Measurements from ENCODE around the gene ZDHHC20. TPM values are rescaled to one million over a fixed set of nuclear protein-coding genes. Genes with fewer than 3 reads are reported as not detected.

The ZDHHC20 gene
- total RNA-seq, 4 donors from 2014 or later = 29.9 to 104 (median 76.9) TPM

DNA sequence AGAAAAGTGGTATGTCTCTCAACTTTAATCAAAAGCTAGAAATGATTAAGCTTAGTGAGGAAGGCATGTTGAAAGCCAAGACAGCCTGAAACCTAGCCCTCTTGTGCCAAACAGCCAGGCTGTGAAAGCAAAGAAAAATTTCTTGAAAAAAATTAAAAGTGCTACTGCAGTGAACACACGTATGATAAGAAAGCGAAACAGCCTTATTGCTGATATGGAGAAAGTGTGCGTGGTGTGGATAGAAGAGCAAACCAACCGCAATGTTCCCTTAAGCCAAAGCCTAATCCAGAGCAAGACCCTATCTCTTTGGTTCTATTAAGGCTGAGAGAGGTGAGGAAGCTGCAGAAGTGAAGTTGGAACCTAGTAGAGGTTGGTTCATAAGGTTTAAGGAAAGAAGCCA, 96.4 kb downstream of the ZDHHC20 start:
- TF ChIP-seq EP300 (IDR thresholded peaks at IDR 0.05; ENCODE audit: low read depth) (no peak), POLR2A (IDR thresholded peaks at IDR 0.05) (no peak), POLR2AphosphoS5 (IDR thresholded peaks at IDR 0.05) (no peak)
- TF ChIP-seq, protein P1, sequence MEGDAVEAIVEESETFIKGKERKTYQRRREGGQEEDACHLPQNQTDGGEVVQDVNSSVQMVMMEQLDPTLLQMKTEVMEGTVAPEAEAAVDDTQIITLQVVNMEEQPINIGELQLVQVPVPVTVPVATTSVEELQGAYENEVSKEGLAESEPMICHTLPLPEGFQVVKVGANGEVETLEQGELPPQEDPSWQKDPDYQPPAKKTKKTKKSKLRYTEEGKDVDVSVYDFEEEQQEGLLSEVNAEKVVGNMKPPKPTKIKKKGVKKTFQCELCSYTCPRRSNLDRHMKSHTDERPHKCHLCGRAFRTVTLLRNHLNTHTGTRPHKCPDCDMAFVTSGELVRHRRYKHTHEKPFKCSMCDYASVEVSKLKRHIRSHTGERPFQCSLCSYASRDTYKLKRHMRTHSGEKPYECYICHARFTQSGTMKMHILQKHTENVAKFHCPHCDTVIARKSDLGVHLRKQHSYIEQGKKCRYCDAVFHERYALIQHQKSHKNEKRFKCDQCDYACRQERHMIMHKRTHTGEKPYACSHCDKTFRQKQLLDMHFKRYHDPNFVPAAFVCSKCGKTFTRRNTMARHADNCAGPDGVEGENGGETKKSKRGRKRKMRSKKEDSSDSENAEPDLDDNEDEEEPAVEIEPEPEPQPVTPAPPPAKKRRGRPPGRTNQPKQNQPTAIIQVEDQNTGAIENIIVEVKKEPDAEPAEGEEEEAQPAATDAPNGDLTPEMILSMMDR (IDR thresholded peaks at IDR 0.05) = no peak
- Histone ChIP-seq H3K27me3 (no peaks in the 10 kb centered on the region), H3K4me3 (no peak overlapping the region), H3K36me3 (no peaks in the 10 kb centered on the region), H3K4me1 (no peaks in the 10 kb centered on the region), H3K27ac (no peak overlapping the region), H3K9me3 (no peaks in the 10 kb centered on the region)
- WGBS, 2 donors (ENCODE audit: low coverage in 1 of 2) = 80 to 95% methylated on average over 4 of the region's 4 CpGs
- intact Hi-C loops (cut with DNase I; ENCODE audit: low total_unique reads) = no loop called here
- no peak for DNase-seq
- in situ Hi-C loops (cut with MboI; ENCODE audit: low pct_ligation_motif_present in 1 of 4, low pct_unique_long_range_greater_than_20kb in 1 of 4, low sequenced_read_pairs in 3 of 4) = no loop called here

DNA sequence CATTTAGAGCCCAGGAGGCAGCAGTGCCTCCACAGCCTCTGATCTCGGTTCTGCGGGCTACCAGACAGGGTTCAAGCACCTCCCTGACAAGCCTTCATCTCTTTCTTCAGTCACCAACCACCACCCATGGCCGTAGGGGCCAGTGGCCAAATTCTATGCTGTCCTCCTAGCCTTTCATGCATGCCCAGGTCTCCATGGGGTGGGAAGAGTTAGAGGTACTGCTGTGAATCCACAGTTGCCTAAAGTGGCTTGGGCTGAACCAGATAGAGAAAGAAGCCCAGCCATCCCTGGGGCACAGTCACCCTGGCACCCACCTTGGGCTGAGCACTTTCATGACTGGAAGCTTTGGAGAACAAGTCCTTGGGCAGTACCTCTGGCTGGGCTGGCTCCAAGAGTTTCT, 97.4 kb downstream of the ZDHHC20 start:
- WGBS, 2 donors (ENCODE audit: low coverage in 1 of 2) = 85% methylated on average over 3 of the region's 3 CpGs; no CpG with 5 or more reads in 1 of the 2 donors
- no peaks in the 10 kb centered on the region for H3K36me3 ChIP-seq
- no peaks in the 10 kb centered on the region for H3K4me1 ChIP-seq
- no peaks in the 10 kb centered on the region for H3K27me3 ChIP-seq
- no peaks in the 10 kb centered on the region for H3K9me3 ChIP-seq
- intact Hi-C loops (cut with DNase I; ENCODE audit: low total_unique reads) = no loop called here
- H3K4me3 ChIP-seq = no peak overlapping the region
- no peak for DNase-seq
- TF ChIP-seq POLR2A (IDR thresholded peaks at IDR 0.05) (no peak), POLR2AphosphoS5 (IDR thresholded peaks at IDR 0.05) (no peak), EP300 (IDR thresholded peaks at IDR 0.05; ENCODE audit: low read depth) (no peak)
- TF ChIP-seq, protein P1 (IDR thresholded peaks at IDR 0.05) = no peak
- H3K27ac ChIP-seq = no peak overlapping the region
- in situ Hi-C loops (cut with MboI; ENCODE audit: low pct_ligation_motif_present in 1 of 4, low pct_unique_long_range_greater_than_20kb in 1 of 4, low sequenced_read_pairs in 3 of 4) = no loop called here

DNA sequence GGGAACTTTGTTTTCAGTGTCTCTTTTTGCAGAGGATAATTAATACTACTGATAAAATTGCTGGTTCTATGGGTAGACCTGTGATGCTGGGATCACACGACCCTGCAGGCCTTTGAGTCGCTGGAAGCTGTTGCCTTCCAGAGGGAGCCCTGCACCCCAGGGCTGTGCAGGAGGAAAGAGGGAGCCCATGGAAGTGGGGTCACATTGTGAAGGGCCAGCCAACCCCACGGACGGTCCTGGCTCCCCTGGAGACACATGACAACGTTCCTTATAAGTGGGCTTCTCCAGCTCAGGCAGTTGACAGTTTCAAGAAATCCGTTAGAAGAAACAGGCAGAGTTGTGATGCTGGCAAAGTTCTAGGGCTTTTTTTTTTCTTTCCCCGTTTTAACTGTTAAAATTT, 98.0 kb downstream of the ZDHHC20 start:
- no peak overlapping the region for H3K27ac ChIP-seq
- TF ChIP-seq POLR2A (IDR thresholded peaks at IDR 0.05) (no peak), EP300 (IDR thresholded peaks at IDR 0.05; ENCODE audit: low read depth) (no peak)
- TF ChIP-seq, protein P1 (IDR thresholded peaks at IDR 0.05) = no peak
- 67 to 88% methylated on average over 1 to 7 of the region's 7 CpGs for WGBS, 2 donors (ENCODE audit: low coverage in 1 of 2)
- no peaks in the 10 kb centered on the region for H3K9me3 ChIP-seq
- DNase-seq = no peak
- H3K27me3 ChIP-seq = no peaks in the 10 kb centered on the region
- no peaks in the 10 kb centered on the region for H3K4me1 ChIP-seq
- in situ Hi-C loops (cut with MboI; ENCODE audit: low pct_ligation_motif_present in 1 of 4, low pct_unique_long_range_greater_than_20kb in 1 of 4, low sequenced_read_pairs in 3 of 4) = no loop called here
- H3K36me3 ChIP-seq = no peaks in the 10 kb centered on the region
- intact Hi-C loops (cut with DNase I; ENCODE audit: low total_unique reads) = no loop called here
- H3K4me3 ChIP-seq = no peak overlapping the region

DNA sequence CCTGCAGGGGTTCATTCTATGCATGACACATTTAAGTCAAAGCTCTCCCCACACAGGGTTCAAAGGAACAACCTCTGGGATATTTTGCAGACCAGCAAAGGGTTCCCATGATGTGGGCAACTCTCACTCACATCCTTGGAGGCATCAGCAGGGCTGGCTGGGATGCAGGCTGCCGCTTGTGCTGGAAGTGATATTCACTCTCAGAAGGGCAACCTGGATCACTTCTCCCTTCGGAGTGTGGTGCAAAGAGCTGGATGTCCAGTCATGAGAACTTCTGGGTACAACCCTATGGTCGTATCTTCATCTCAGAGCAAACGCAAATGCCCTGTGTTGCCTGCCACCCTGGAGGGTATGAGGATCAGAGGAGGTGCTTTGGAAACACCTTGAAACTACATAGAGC, 98.6 kb downstream of the ZDHHC20 start:
- no peak overlapping the region for H3K4me3 ChIP-seq
- H3K27me3 ChIP-seq = no peaks in the 10 kb centered on the region
- H3K36me3 ChIP-seq = no peaks in the 10 kb centered on the region
- no peaks in the 10 kb centered on the region for H3K9me3 ChIP-seq
- 95% methylated on average over 4 of the region's 4 CpGs; no CpG with 5 or more reads in 1 of the 2 donors for WGBS, 2 donors (ENCODE audit: low coverage in 1 of 2)
- intact Hi-C loops (cut with DNase I; ENCODE audit: low total_unique reads) = no loop called here
- TF ChIP-seq POLR2AphosphoS5 (IDR thresholded peaks at IDR 0.05) = no peak
- TF ChIP-seq, protein P1 (IDR thresholded peaks at IDR 0.05) = no peak
- no peak overlapping the region for H3K27ac ChIP-seq
- no peak for DNase-seq
- in situ Hi-C loops (cut with MboI; ENCODE audit: low pct_ligation_motif_present in 1 of 4, low pct_unique_long_range_greater_than_20kb in 1 of 4, low sequenced_read_pairs in 3 of 4) = no loop called here
- H3K4me1 ChIP-seq = no peaks in the 10 kb centered on the region
